Sigmoid colon (tissue), 4 donors: ENCODE measurements around the gene WDR90.

Experiments used
- CTCF ChIP-seq, 4 experiments: fragments of 450-650 bp in 3 of 4; fragments of 200-600 bp in 1 of 4; IDR thresholded peaks; one replicate each; pipeline ENCODE4 v1.5.1; 2016 to 2019; ENCODE audit warnings: antibody characterized with exemption in 4 of 4, mild to moderate bottlenecking in 3 of 4, moderate library complexity in 2 of 4
- POLR2A ChIP-seq, 2 donors: fragments of 450-650 bp; IDR thresholded peaks; one replicate each; pipeline ENCODE4 v1.6.1; 2016; ENCODE audit warnings: antibody characterized with exemption in 2 of 2, mild to moderate bottlenecking in 2 of 2, moderate library complexity in 2 of 2
- POLR2AphosphoS5 ChIP-seq, 4 donors: sonication (generic); formaldehyde crosslinking; IDR thresholded peaks; one replicate each; pipeline ENCODE4 v1.6.1; 2017; ENCODE audit warnings: antibody characterized with exemption in 4 of 4

- no peak for TF ChIP-seq CTCF (IDR thresholded peaks at IDR 0.05)
- no peak for TF ChIP-seq POLR2A (IDR thresholded peaks at IDR 0.05)
- no peak for TF ChIP-seq POLR2AphosphoS5 (IDR thresholded peaks at IDR 0.05)
Observed at GRCh38 chr16:620700-621525, 28.3 kb upstream of the WDR90 start.
